Measurements from ENCODE around the gene LLPH.

Gene LLPH

GRCh38 chr12:66141299-66141698 lies 10.7 kb upstream of the LLPH start:
- DNase-seq = no peak

- no peak for DNase-seq
These were observed 10.2 kb upstream of the LLPH start for GRCh38 chr12:66140731-66141130.

GRCh38 chr12:66139328-66139727 lies 8.8 kb upstream of the LLPH start:
- no peak for DNase-seq

- DNase-seq = no peak
These were observed 7.4 kb upstream of the LLPH start for GRCh38 chr12:66137937-66138336.

- DNase-seq = no peak
These were observed 1.9 kb upstream of the LLPH start for GRCh38 chr12:66132408-66132807.

GRCh38 chr12:66131067-66131688 lies 628 bp upstream of the LLPH start:
- DNase-seq = no peak

GRCh38 chr12:66129934-66130266 lies 650 bp downstream of the LLPH start:
- DNase-seq = no peak

GRCh38 chr12:66127650-66128049 lies 2.9 kb downstream of the LLPH start:
- no peak for DNase-seq

- no peak for DNase-seq
These were observed 10.1 kb downstream of the LLPH start for GRCh38 chr12:66120477-66120876.

GRCh38 chr12:66119870-66120241 lies 10.7 kb downstream of the LLPH start:
- no peak for DNase-seq

GRCh38 chr12:66119229-66119869 lies 11.2 kb downstream of the LLPH start:
- no peak for DNase-seq

- DNase-seq = no peak
These were observed 12.2 kb downstream of the LLPH start for GRCh38 chr12:66118240-66118891.

GRCh38 chr12:66117242-66117641 lies 13.3 kb downstream of the LLPH start:
- DNase-seq = no peak

- DNase-seq = no peak
These were observed 15.4 kb downstream of the LLPH start for GRCh38 chr12:66115071-66115600.

GRCh38 chr12:66113471-66113870 lies 17.1 kb downstream of the LLPH start:
- no peak for DNase-seq

- DNase-seq = no peak
These were observed 18.9 kb downstream of the LLPH start for GRCh38 chr12:66111605-66112004.

- DNase-seq = no peak
These were observed 21.5 kb downstream of the LLPH start for GRCh38 chr12:66109056-66109455.

- DNase-seq = no peak
These were observed 22.2 kb downstream of the LLPH start for GRCh38 chr12:66108386-66108785.

- DNase-seq = peak; percentile 60 to 82
These were observed 23.1 kb downstream of the LLPH start for GRCh38 chr12:66107451-66107915.

- no peak for DNase-seq
These were observed 27.3 kb downstream of the LLPH start for GRCh38 chr12:66103016-66103913.

GRCh38 chr12:66092559-66093269 lies 37.8 kb downstream of the LLPH start:
- peak in 1 of 2 donors; percentile 2 for DNase-seq

- DNase-seq = no peak
These were observed 40.4 kb downstream of the LLPH start for GRCh38 chr12:66090157-66090556.
